ENCODE measurements around the gene VWF. TPM values are rescaled to one million over a fixed set of nuclear protein-coding genes. Genes with fewer than 3 reads are reported as not detected.
A peak's percentile ranks its signal among the peaks of the same experiment; 100 is the strongest.

The VWF gene
- total RNA-seq, 2 experiments from 2014 or later: not detected

GRCh38 chr12:6047249-6048237 is 76.9 kb downstream of the VWF start:
- ChIA-PET CTCF (interaction anchor here (0.6 to 1.1 kb wide), 2 partner anchors 10 to 71 kb away, joined by 3 to 4 read pairs; no protein-coding TSS in a partner anchor), POLR2A (no interaction called here)
- Mint-ChIP-seq H3K27ac (no peak overlapping the region), H3K9me3 (ENCODE audit: insufficient read depth) (no peaks in the 10 kb centered on the region), H3K27me3 (ENCODE audit: low read depth) (peaks cover 5% of the 10 kb centered on the region), H3K36me3 (ENCODE audit: low read depth) (no peaks in the 10 kb centered on the region), H3K4me3 (no peak overlapping the region), H3K4me1 (ENCODE audit: low read depth) (no peaks in the 10 kb centered on the region)
- ATAC-seq (no peak), DNase-seq (no peak)

- no peak for DNase-seq
- Mint-ChIP-seq H3K27ac (no peak overlapping the region), H3K9me3 (ENCODE audit: insufficient read depth) (no peaks in the 10 kb centered on the region), H3K4me3 (no peak overlapping the region), H3K36me3 (ENCODE audit: low read depth) (no peaks in the 10 kb centered on the region), H3K27me3 (ENCODE audit: low read depth) (peaks cover 5% of the 10 kb centered on the region), H3K4me1 (ENCODE audit: low read depth) (no peaks in the 10 kb centered on the region)
- no peak for ATAC-seq
- ChIA-PET POLR2A (no interaction called here), CTCF (interaction anchor here (0.6 to 1.3 kb wide), 3 partner anchors 9 to 70 kb away, joined by 3 to 4 read pairs (median 4); no protein-coding TSS in a partner anchor)
Observed at GRCh38 chr12:6046511-6047180, 77.8 kb downstream of the VWF start.

GRCh38 chr12:6045438-6045837 is 79.0 kb downstream of the VWF start:
- ATAC-seq (no peak), DNase-seq (no peak)
- no peak overlapping the region for H3K4me3 Mint-ChIP-seq
- no peaks in the 10 kb centered on the region for H3K4me1 Mint-ChIP-seq (ENCODE audit: low read depth)
- no peaks in the 10 kb centered on the region for H3K36me3 Mint-ChIP-seq (ENCODE audit: low read depth)
- H3K27ac Mint-ChIP-seq: no peak overlapping the region
- CTCF ChIA-PET: interaction anchor here (1.3 kb wide), 1 partner anchor 57 kb away, joined by 4 read pairs; no protein-coding TSS in a partner anchor
- peaks cover 5% of the 10 kb centered on the region for H3K27me3 Mint-ChIP-seq (ENCODE audit: low read depth)
- POLR2A ChIA-PET: no interaction called here
- H3K9me3 Mint-ChIP-seq (ENCODE audit: insufficient read depth): no peaks in the 10 kb centered on the region

GRCh38 chr12:6044082-6044481 is 80.4 kb downstream of the VWF start:
- H3K27ac Mint-ChIP-seq: no peak overlapping the region
- H3K9me3 Mint-ChIP-seq (ENCODE audit: insufficient read depth): no peaks in the 10 kb centered on the region
- H3K36me3 Mint-ChIP-seq (ENCODE audit: low read depth): no peaks in the 10 kb centered on the region
- ChIA-PET CTCF (no interaction called here), POLR2A (no interaction called here)
- ATAC-seq: no peak
- H3K27me3 Mint-ChIP-seq (ENCODE audit: low read depth): peaks cover 4% of the 10 kb centered on the region
- H3K4me1 Mint-ChIP-seq (ENCODE audit: low read depth): no peaks in the 10 kb centered on the region
- H3K4me3 Mint-ChIP-seq: no peak overlapping the region
- no peak for DNase-seq

DNA sequence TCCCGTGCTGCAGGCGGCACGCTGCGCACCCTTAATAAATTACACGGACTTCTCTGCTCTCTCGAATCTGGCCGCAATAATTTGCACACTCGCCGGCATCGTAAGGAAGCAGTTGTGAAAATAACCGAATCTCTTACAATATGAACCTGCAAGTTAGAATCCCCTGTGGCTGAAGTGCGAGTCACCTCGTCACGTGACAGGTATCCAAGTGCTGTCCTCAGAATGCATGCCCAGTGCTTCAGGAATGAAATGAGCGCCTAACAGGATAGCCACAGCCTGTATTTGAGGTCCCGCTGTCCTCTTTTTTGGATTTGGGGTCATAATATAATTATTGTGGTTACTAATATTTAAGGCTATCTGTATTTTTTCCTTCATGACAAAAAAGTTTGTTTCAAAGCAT is 82.0 kb downstream of the VWF start:
- ChIA-PET CTCF (interaction anchor here (0.9 to 5.4 kb wide), 2 partner anchors 52 to 54 kb away, joined by 6 to 141 read pairs; no protein-coding TSS in a partner anchor), POLR2A (no interaction called here)
- ATAC-seq (no peak), DNase-seq (no peak)
- Mint-ChIP-seq H3K9me3 (ENCODE audit: insufficient read depth) (no peaks in the 10 kb centered on the region), H3K36me3 (ENCODE audit: low read depth) (no peaks in the 10 kb centered on the region), H3K27me3 (ENCODE audit: low read depth) (peaks cover 4% of the 10 kb centered on the region), H3K4me1 (ENCODE audit: low read depth) (no peaks in the 10 kb centered on the region), H3K27ac (no peak overlapping the region), H3K4me3 (no peak overlapping the region)

GRCh38 chr12:6041891-6042290 is 82.6 kb downstream of the VWF start:
- ChIA-PET POLR2A (no interaction called here), CTCF (interaction anchor here (1.2 to 5.4 kb wide), 2 partner anchors 12 to 52 kb away, joined by 3 to 141 read pairs; no protein-coding TSS in a partner anchor)
- Mint-ChIP-seq H3K27me3 (ENCODE audit: low read depth) (peaks cover 4% of the 10 kb centered on the region), H3K27ac (no peak overlapping the region), H3K4me3 (no peak overlapping the region), H3K4me1 (ENCODE audit: low read depth) (no peaks in the 10 kb centered on the region), H3K36me3 (ENCODE audit: low read depth) (no peaks in the 10 kb centered on the region), H3K9me3 (ENCODE audit: insufficient read depth) (no peaks in the 10 kb centered on the region)
- ATAC-seq (no peak), DNase-seq (no peak)

DNA sequence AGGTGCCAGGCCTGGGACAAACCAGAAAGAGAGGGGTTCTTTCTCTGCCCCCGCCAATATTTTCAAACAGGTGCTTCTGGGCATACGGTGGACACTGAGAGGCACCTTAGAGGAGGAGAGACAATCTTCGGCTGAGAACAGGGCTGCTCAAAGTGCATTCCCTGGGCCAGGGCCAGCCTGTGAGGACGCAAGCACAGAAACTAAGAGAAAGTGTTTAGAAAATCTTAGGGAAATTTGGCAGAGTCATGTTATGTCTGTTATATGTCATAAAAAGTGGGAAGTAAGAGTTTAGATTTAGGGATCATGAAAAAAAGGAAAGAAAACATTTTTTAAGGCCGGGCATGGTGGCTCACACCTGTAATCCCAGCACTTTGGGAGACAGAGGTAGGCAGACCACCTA is 83.7 kb downstream of the VWF start:
- Mint-ChIP-seq H3K4me1 (ENCODE audit: low read depth) (no peaks in the 10 kb centered on the region), H3K36me3 (ENCODE audit: low read depth) (no peaks in the 10 kb centered on the region), H3K9me3 (ENCODE audit: insufficient read depth) (no peaks in the 10 kb centered on the region), H3K27ac (no peak overlapping the region), H3K27me3 (ENCODE audit: low read depth) (peaks cover 4% of the 10 kb centered on the region), H3K4me3 (no peak overlapping the region)
- ATAC-seq (no peak), DNase-seq (no peak)
- CTCF ChIA-PET: interaction anchor here (1.2 to 5.4 kb wide), 2 partner anchors 13 to 51 kb away, joined by 3 to 141 read pairs; no protein-coding TSS in a partner anchor
- POLR2A ChIA-PET: no interaction called here

GRCh38 chr12:6039894-6040601 is 84.4 kb downstream of the VWF start:
- H3K27ac Mint-ChIP-seq: no peak overlapping the region

DNA sequence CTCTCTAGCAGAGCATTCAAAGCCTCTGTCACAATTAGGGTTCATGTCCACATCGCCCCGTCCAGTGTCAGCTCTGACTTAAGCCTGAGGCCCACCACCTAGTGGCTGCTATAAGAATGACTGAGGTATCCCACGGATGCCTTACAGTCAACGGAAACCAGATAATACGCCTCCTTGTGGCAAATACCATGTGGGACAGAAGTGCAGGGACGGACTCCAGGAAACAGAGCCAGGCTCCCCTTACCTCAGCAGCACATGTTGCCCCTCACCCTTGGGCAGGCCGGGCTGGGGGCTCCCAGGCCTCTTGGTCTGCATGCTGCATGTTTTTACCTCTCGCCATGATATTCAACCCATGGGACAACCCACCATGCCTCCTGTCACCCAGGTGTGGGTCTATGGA is 86.3 kb downstream of the VWF start:
- no peaks in the 10 kb centered on the region for H3K27me3 Mint-ChIP-seq (ENCODE audit: low read depth)
- H3K27ac Mint-ChIP-seq: no peak overlapping the region
- DNase-seq: peak; percentile 59
- no peaks in the 10 kb centered on the region for H3K36me3 Mint-ChIP-seq (ENCODE audit: low read depth)
- ChIA-PET CTCF (interaction anchor here (0.8 to 5.4 kb wide), 15 partner anchors 8 to 246 kb away, joined by 3 to 141 read pairs (median 4); no protein-coding TSS in a partner anchor), POLR2A (no interaction called here)
- H3K4me3 Mint-ChIP-seq: no peak overlapping the region
- ATAC-seq: peak; percentile 71
- H3K9me3 Mint-ChIP-seq (ENCODE audit: insufficient read depth): no peaks in the 10 kb centered on the region
- H3K4me1 Mint-ChIP-seq (ENCODE audit: low read depth): no peaks in the 10 kb centered on the region

More at GRCh38 chr12:6039894-6040601, 84.4 kb downstream of the VWF start:
- ChIA-PET POLR2A (no interaction called here), CTCF (interaction anchor here (1.0 to 5.4 kb wide), 5 partner anchors 12 to 54 kb away, joined by 3 to 141 read pairs (median 4); no protein-coding TSS in a partner anchor)
- no peaks in the 10 kb centered on the region for H3K4me1 Mint-ChIP-seq (ENCODE audit: low read depth)
- no peak overlapping the region for H3K4me3 Mint-ChIP-seq
- ATAC-seq (peak; percentile 84), DNase-seq (peak; percentile 64)
- peaks cover 4% of the 10 kb centered on the region for H3K27me3 Mint-ChIP-seq (ENCODE audit: low read depth)
- H3K36me3 Mint-ChIP-seq (ENCODE audit: low read depth): no peaks in the 10 kb centered on the region
- no peaks in the 10 kb centered on the region for H3K9me3 Mint-ChIP-seq (ENCODE audit: insufficient read depth)

DNA sequence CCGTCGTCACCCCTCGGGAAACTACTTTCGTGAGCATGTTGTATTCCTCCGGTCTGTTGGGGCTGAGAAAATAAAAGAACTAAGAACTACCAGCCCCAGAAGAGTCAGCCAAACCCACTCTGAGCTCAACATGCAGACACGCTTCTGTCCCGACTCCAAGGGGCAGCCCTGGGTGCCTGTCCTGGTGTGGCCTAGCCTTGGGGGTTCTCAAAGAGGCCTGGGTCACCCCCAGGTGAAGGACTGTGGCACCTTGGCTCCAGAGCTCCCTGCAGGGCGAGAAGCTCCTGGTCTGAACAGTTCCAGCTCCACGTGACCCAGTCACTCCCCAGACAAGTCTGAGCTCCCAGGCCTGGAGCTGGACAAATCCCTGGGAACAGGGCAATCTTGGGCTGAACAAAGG is 87.0 kb downstream of the VWF start:
- no peaks in the 10 kb centered on the region for H3K27me3 Mint-ChIP-seq (ENCODE audit: low read depth)
- ChIA-PET POLR2A (no interaction called here), CTCF (interaction anchor here (0.6 to 5.4 kb wide), 15 partner anchors 9 to 247 kb away, joined by 3 to 141 read pairs (median 4); no protein-coding TSS in a partner anchor)
- no peak overlapping the region for H3K27ac Mint-ChIP-seq
- no peaks in the 10 kb centered on the region for H3K36me3 Mint-ChIP-seq (ENCODE audit: low read depth)
- ATAC-seq (no peak), DNase-seq (no peak)
- H3K9me3 Mint-ChIP-seq (ENCODE audit: insufficient read depth): no peaks in the 10 kb centered on the region
- no peak overlapping the region for H3K4me3 Mint-ChIP-seq
- no peaks in the 10 kb centered on the region for H3K4me1 Mint-ChIP-seq (ENCODE audit: low read depth)

DNA sequence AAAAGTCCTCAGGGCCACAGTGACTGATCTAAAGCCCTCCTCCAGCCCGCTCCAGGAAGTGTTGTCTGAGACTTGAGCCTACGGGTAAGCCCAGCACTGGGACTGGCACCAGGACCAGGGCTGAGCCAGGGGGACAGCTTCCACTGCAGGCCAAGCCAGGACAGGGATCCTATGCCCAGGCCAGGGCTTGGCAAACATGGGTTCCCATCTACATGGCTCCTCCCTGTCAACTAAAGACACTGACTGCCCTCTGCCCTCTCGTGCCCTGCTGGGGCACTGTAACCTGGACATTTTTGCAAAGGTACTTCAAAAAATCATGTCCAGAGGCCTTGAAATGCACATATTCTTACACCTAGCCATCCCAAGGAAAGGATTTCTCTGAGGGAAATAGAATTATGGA is 88.0 kb downstream of the VWF start:
- Mint-ChIP-seq H3K36me3 (ENCODE audit: low read depth) (no peaks in the 10 kb centered on the region), H3K27ac (no peak overlapping the region), H3K9me3 (ENCODE audit: insufficient read depth) (no peaks in the 10 kb centered on the region), H3K4me3 (no peak overlapping the region), H3K27me3 (ENCODE audit: low read depth) (no peaks in the 10 kb centered on the region), H3K4me1 (ENCODE audit: low read depth) (no peaks in the 10 kb centered on the region)
- POLR2A ChIA-PET: no interaction called here
- CTCF ChIA-PET: interaction anchor here (0.6 kb wide), 1 partner anchor 161 kb away, joined by 3 read pairs; no protein-coding TSS in a partner anchor
- ATAC-seq (no peak), DNase-seq (no peak)

Data from activated CD8-positive, alpha-beta T cell treated with anti-CD3 and anti-CD28 coated beads, Interleukin-2, amount 10 ng/mL, durations not matched to agents 7 days and 5 days (primary cell).